Uterus (tissue), 4 donors: ENCODE results near the gene UPP1. TPM values are rescaled to one million over a fixed set of nuclear protein-coding genes. Genes with fewer than 3 reads are reported as not detected.

Source experiments
- DNase-seq, 2 donors: peaks; one replicate each; pipeline ENCODE4 v3.0.0-alpha.2; 2019 to 2020
- H3K27ac ChIP-seq, 2 donors: fragments of 200-600 bp; sonication (generic); 1 replicate in 1 of 2; 2 replicates in 1 of 2; pipeline ENCODE4 v1.5.1; 2016 to 2018
- H3K27me3 ChIP-seq, 2 donors: fragments of 200-600 bp; sonication (generic); one replicate each; pipeline ENCODE4 v1.5.1; 2018 to 2019; ENCODE audit warnings: control low read depth in 1 of 2
- H3K36me3 ChIP-seq, 2 donors: fragments of 200-600 bp; sonication (generic); one replicate each; pipeline ENCODE4 v1.5.1; 2019; ENCODE audit warnings: control low read depth in 1 of 2
- H3K4me1 ChIP-seq, 2 donors: fragments of 200-600 bp; sonication (generic); one replicate each; pipeline ENCODE4 v1.5.1; 2018 to 2019; ENCODE audit warnings: control low read depth in 1 of 2
- H3K4me3 ChIP-seq, 2 donors: fragments of 200-600 bp; sonication (generic); 1 replicate in 1 of 2; 2 replicates in 1 of 2; pipeline ENCODE4 v1.5.1; 2018 to 2019; ENCODE audit warnings: mild to moderate bottlenecking in 1 of 2
- H3K9me3 ChIP-seq, 2 donors: fragments of 200-600 bp; sonication (generic); one replicate each; pipeline ENCODE4 v1.5.1; 2019; ENCODE audit warnings: control low read depth in 1 of 2
- CTCF ChIP-seq, 4 experiments: fragments of 200-600 bp in 2 of 4; fragments of 450-650 bp in 2 of 4; sonication (generic) in 2 of 4; IDR thresholded peaks; one replicate each; pipeline ENCODE4 v1.5.1; 2016 to 2019; ENCODE audit warnings: antibody characterized with exemption in 4 of 4, mild to moderate bottlenecking in 2 of 4, moderate library complexity in 1 of 4
- POLR2A ChIP-seq, 2 donors: fragments of 450-650 bp; IDR thresholded peaks; one replicate each; pipeline ENCODE4 v1.6.1; 2016; ENCODE audit warnings: antibody characterized with exemption in 2 of 2, mild to moderate bottlenecking in 1 of 2, moderate library complexity in 1 of 2
- intact Hi-C: fragments of 100-400 bp; cut with DNase I; formaldehyde crosslinking; loops from one replicate; pipeline ENCODE4 v1.15.1; 2023; ENCODE audit warnings: low total_unique reads
- total RNA-seq, 4 donors: library from RNA; depleted of rRNA in 3 of 4; stranded (reverse); fragments of >200 nt in 3 of 4; gene quantifications; one replicate each; pipeline versions ENCODE4 v1.1.0 to v1.2.4, GENCODE V29; 2014 to 2023
- donor health status: DM: yes; HTN: yes; CAD: no.

Gene UPP1
- total RNA-seq, 4 donors from 2014 or later, result 1.5 to 25.2 (median 5.4) TPM

GRCh38 chr7:48132792-48133191, 43.7 kb downstream of the UPP1 start:
- H3K4me1 ChIP-seq, result no peaks in the 10 kb centered on the region
- H3K27me3 ChIP-seq, result no peaks in the 10 kb centered on the region
- no peak overlapping the region for H3K4me3 ChIP-seq
- H3K36me3 ChIP-seq, result no peaks in the 10 kb centered on the region
- DNase-seq, result no peak
- H3K9me3 ChIP-seq, result no peaks in the 10 kb centered on the region
- H3K27ac ChIP-seq, result no peak overlapping the region
- intact Hi-C loops, result no loop called here
- TF ChIP-seq CTCF (IDR thresholded peaks at IDR 0.05) (no peak), POLR2A (IDR thresholded peaks at IDR 0.05) (no peak)

- Histone ChIP-seq H3K4me1 (no peaks in the 10 kb centered on the region), H3K9me3 (no peaks in the 10 kb centered on the region), H3K4me3 (no peak overlapping the region), H3K36me3 (no peaks in the 10 kb centered on the region), H3K27ac (no peak overlapping the region), H3K27me3 (no peaks in the 10 kb centered on the region)
- TF ChIP-seq POLR2A (IDR thresholded peaks at IDR 0.05) (no peak), CTCF (IDR thresholded peaks at IDR 0.05) (no peak)
- DNase-seq, result no peak
- intact Hi-C loops, result no loop called here
Measured at GRCh38 chr7:48139459-48139858, 50.4 kb downstream of the UPP1 start.

- H3K4me3 ChIP-seq, result no peak overlapping the region
- TF ChIP-seq POLR2A (IDR thresholded peaks at IDR 0.05), result no peak
- no peak for TF ChIP-seq CTCF (IDR thresholded peaks at IDR 0.05)
Measured at GRCh38 chr7:48140001-48140681, 51.1 kb downstream of the UPP1 start.

GRCh38 chr7:48141521-48141920, 52.5 kb downstream of the UPP1 start:
- Histone ChIP-seq H3K36me3 (no peaks in the 10 kb centered on the region), H3K27ac (no peak overlapping the region), H3K9me3 (no peaks in the 10 kb centered on the region), H3K4me1 (no peaks in the 10 kb centered on the region), H3K27me3 (no peaks in the 10 kb centered on the region), H3K4me3 (no peak overlapping the region)
- no peak for DNase-seq
- TF ChIP-seq CTCF (IDR thresholded peaks at IDR 0.05) (no peak), POLR2A (IDR thresholded peaks at IDR 0.05) (no peak)
- intact Hi-C loops, result no loop called here

More at GRCh38 chr7:48140001-48140681, 51.1 kb downstream of the UPP1 start:
- Histone ChIP-seq H3K4me1 (no peaks in the 10 kb centered on the region), H3K27me3 (no peaks in the 10 kb centered on the region), H3K9me3 (no peaks in the 10 kb centered on the region), H3K36me3 (no peaks in the 10 kb centered on the region), H3K27ac (no peak overlapping the region)
- intact Hi-C loops, result no loop called here
- DNase-seq, result no peak

GRCh38 chr7:48144291-48144768, 55.3 kb downstream of the UPP1 start:
- H3K27me3 ChIP-seq, result no peaks in the 10 kb centered on the region
- no peak overlapping the region for H3K27ac ChIP-seq
- no peaks in the 10 kb centered on the region for H3K9me3 ChIP-seq
- intact Hi-C loops, result no loop called here
- TF ChIP-seq POLR2A (IDR thresholded peaks at IDR 0.05) (no peak), CTCF (IDR thresholded peaks at IDR 0.05) (no peak)
- H3K4me1 ChIP-seq, result no peaks in the 10 kb centered on the region
- H3K36me3 ChIP-seq, result no peaks in the 10 kb centered on the region
- no peak for DNase-seq
- no peak overlapping the region for H3K4me3 ChIP-seq
